LHCN-M2 (cell line): ENCODE measurements around the gene SCN1A. TPM values are rescaled to one million over a fixed set of nuclear protein-coding genes. Genes with fewer than 3 reads are reported as not detected.
A peak's percentile ranks its signal among the peaks of the same experiment; 100 is the strongest.
"Not testable (repeated sequence)": the region's sequence is repeated elsewhere in the genome, so short reads cannot be mapped to it uniquely, and the experiment has no call there.

Experiments
- DNase-seq: peaks from one replicate; pipeline ENCODE4 v3.0.0-alpha.2; 2012; ENCODE audit warnings: low read depth
- polyA plus RNA-seq: library from polyadenylated mRNA; unstranded; fragments of >200 nt; gene quantifications from one replicate; pipeline ENCODE4 v1.2.1, GENCODE V29; 2012; ENCODE audit warnings: missing spikeins
- total RNA-seq: library from RNA; depleted of rRNA; stranded (reverse); fragments of >200 nt; gene quantifications from 2 replicates; pipeline ENCODE4 v1.2.3, GENCODE V29; 2014; rRNA removed

SCN1A gene
- 0.06 and 1.1 TPM in 2 replicates for total RNA-seq
- polyA plus RNA-seq: 0.01 TPM

DNA sequence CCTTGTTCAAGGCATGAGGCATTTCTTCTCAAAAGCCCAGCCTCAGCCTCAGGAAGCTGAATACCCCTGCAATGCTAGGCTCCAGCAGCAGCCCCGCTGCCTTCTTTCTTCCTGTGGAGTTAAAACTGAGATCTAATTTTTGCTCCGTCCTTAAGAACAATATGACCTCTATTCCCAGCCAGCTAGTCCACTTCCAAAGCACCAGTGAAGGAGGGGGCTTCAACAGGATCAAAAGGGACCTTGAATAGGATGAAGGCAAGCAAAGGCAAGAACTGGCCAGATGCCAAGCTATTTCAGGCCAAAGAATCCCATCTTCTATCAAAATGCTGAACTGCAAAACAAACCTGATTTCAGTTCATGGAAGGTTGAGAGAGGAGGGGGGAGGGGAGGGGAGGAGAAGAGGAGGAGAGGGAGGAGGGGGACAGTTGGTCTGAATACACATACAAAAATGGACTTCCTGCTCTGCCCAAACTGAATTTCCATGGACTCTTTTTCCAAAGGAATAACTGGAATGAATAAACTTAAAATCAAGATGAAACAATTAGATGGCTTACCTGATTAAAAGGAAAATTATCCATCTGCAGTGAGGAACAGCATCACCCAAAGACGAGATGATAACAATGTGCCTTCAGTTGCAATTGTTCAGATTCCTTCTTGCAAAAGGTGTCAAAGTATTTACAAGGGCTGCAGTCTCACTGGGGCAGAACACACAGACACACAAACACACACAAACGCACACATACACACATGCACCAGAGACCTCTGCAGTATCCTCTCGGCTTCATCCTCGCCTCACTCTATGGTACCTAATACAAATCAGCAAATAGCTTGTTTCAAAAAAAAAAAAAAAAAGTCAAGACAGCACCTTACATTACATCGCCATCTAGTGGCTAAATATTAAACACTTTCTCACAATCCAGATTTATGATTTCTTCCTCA lies at the start of gene SCN1A:
SCN1A (minus strand) TSS at position 804 of the 939 bp plus-strand sequence. CDS start 54,399 bp downstream, outside the sequence.
- peak; percentile 47 for DNase-seq

DNA sequence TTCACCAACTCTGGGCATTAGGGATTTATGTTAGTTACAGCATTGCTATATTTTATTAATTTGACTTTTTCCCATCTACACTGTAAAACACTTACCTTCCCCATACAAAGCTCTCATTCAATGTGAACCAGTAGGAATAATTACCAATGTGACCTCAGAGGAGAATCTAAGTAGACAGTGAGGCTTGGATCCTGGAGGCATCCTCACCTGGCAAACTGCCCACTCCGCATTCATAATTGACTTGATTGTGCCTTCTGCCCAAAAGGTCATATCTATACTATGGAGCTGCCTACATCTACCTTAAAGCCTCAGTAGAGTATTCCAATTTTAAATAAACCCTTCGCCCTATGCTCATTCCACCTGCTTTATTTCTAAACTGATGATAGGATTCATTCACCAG lies 45.4 kb upstream of the SCN1A start:
- no peak for DNase-seq

DNA sequence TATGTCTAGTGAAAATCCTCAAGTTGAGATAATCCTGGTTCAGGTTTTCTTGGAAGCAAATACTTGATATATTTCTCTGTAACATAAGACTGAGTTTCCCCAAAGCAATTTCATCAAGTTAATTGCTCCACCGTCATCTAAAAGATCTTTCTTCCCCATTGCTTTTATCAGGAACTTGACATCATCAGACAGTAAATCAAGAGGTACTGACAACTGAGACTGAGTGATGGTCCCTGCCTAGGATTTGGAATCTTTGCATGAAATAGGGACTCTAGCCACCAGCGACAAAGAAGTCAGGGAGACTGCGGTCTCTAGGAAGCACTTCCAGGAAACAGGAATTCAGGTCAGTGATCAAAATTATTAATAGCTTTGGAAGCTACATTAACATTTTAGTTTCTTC lies 43.4 kb upstream of the SCN1A start:
- no peak for DNase-seq

DNA sequence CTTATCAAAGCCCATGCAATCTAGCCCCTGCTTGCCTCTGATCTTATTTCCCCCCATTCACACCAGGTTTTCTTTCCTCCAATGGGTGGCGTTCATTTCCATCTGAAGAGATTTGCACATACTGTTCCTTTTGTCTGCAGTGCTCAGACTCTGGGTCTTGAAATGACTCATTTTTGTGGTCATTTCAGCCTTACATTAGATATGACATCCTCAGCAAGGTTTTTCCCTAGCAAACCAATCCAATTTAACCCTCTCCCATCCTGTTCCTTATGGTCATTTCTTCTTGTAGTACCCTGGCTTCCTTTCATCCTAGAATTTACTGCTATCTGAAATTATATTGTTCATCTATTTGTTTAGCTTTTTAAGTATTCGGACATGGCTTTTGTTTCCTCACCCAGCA lies 42.5 kb upstream of the SCN1A start:
- DNase-seq: peak; percentile 61

DNA sequence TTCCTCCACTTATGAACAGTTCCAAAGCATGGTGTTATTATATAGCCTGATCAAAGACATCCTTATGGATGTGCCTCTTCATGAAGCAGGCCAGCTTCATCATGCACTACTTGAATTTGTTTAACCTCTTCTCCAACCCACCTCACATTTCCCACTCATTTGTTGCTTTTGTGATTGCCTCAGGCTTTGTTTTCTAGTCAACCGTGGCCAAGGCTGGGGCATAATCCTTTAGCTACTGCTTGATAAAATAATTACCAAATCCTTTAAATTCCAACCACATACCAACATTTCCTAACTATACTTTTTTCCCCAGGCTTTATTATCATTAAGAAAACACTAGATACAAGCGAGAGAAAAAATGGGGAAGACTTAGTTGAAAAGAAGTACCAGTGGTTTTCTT lies 39.6 kb upstream of the SCN1A start:
- no peak for DNase-seq

DNA sequence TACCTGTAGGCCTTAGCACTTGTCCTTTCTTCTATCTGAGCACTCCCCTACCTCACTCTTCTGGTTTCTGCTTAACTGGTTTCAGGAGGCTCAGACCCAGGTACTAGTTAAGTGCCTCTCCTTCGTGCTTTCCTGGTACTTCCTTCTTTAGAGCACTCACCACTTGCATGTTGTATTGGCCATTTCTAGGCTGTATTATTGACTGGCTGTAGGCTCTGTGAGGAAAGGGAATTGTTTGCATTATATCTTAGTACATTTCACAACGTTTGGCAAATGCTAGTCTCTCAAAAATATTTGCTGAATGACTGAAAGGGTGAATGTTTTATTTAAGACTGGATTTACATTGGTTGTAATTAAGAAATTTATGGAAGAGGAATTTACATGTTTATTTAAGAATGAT lies 36.0 kb upstream of the SCN1A start:
- DNase-seq: no peak

DNA sequence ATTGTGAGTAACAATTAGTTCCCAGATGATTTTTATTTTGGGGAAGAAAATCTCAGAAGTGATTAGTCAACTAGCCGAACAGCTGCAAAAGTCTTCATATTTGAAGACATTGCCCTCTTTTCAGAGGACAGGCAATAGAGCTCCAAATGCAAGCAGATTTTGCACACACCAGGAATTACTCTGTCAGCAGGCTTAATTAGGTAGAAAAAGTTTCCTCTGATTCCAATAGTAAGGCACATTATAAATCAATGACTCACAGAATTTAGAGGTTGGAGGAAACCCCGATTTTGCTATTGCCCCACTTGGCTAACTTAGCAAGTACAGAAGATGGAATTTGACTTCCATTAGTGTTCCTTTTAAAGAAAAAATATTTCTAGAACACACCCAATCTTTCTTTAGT lies 30.7 kb upstream of the SCN1A start:
- DNase-seq: peak; percentile 75

DNA sequence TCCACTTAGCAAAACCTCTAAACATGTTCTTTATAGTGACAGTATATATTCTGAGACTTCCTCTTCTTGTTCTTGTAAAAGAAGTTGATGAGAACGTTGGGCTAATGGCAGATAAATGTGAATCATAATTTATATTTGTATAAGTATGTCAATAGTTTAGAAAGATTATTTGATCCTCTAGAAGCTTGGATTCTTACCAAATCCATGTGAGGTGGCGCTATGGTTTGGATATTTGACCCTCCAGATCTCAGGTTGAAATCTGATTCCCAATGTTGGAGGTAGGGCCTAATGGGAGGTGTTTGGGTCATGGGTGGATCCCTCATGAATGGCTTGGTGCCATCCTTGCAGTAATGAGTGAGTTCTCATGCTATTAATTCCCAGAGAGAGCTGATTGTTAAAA lies 29.8 kb upstream of the SCN1A start:
- no peak for DNase-seq

DNA sequence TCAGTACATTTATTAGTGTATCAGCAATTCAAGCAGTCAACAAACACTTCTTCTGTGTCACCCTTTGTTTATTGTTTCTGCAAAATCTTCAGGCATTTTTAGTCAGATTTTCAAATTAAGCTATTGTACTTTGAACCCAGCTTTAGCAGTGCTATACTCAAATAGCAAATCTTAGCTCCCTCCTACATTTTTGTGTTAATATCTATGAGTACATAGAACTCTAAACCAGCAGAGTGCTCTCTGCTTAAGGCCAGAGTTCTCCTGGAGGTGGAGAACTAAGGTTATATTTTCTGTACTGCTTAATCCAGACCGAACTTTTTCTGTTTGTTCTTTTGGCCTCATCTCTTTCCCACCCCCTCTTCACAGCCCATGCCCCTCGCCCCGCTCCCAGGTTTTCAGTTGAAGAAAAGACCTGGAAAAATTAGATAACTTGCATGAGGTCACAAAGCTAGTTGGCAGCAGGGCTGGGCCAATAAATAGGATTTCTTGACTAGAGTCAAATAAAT lies 29.2 kb upstream of the SCN1A start:
- no peak for DNase-seq

DNA sequence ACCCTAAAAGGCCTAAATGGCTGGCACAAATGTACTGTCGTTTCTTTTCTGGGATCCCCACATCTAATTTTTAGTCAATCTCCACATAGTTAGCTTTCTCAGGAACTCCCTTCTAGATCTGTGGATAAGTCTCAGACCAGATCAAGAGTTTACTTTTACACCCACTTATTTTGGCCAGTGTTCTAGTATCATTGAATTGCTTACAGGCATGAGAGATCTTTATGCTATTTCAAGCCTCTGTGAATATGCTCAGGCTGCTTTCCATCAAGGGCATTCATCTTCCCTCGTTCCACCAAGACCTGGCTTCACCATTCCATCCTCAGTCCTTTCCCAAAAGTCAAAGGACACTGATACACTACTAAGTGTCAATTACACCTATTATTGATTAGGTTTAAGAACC lies 27.8 kb upstream of the SCN1A start:
- no peak for DNase-seq

DNA sequence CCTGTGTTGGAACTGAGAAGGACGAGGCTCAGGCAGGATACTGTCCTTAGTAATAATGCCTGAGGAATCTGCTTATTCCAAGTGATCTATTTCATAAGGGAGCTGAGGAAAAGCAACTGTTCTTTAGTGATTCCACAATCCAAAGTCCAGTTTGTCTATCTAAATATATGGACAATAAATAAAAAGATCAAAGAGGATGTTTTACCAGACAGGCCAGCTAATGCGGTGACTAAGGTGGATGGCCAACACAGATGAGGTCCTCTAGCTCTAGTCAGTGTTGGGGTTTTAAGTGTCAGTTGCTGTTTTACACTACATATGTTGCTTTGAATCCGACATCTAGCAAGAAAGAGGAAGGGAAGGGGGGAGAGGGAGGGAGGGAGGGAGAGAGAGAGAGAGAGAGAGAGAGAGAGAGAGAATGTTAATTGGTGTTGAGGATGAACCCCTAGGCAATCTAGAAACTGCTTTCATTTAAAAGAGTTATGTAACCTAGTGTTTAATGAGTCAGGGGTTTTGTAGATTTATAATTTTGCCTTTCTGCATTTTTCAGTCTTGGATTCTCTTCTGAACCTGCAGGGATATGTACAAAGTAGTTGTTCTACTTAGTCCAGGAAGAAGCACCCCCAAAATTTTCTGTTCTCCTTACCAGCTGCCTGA lies 27.0 kb upstream of the SCN1A start:
- DNase-seq: no peak

DNA sequence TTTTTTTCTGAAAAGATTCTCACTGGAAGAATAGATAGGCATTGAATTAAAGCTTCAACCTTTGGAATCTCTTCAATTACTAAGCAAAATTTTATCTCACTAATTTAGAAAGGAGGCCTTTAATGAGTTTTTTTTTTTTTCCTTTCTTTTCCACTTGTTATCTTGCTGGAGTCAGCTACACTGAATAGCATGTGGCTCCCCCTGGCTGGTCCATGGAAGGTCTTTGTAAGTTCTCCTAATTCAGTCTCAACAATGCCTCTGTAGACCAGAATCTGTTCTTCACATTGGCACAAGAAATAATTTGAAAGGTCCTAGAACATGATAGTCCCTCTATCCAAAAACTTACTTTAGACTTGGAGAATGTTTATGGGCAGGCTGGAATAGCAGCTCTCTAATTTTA lies 24.2 kb upstream of the SCN1A start:
- DNase-seq: no peak

DNA sequence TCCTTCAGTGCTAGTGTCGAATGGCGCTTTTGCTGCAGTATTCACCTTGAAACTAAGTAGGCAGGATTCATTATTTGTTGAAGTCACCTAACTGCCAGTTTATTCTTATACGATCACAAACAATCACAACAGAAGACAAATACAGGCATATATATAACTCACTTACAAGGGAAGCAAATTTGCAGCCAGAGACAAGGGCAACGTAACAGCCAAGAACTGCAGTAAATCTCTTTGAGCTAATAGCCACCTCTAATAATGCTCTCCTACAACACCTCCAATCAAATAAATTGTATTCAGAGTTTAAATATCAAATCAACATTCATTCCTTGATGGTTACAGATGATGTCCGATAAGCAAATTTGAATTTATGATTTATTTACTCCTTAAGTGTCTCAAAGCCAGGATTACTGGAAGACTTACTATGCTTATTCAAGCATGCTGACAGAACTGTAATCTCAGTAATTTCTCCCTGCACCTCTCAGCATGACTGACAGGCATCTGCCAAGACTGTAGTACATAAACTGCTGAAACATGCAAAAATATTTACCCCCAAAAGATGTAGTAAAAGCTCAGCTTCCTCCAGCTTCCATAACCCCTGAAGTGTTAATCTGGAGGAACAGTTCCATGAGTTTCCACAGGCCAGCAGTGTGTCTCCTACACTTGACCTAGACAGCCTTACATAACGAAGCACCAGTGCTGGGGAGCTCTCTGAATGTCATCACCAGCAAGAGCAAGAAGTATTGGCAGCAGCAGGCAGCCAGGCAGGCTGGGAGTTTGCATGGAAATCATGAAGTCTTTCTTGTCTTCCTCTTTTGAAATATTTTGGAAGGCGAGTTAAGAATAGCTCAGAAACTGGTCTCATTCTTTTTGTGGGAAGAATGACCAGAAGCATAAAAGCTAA lies 20.9 kb upstream of the SCN1A start:
- DNase-seq: no peak

DNA sequence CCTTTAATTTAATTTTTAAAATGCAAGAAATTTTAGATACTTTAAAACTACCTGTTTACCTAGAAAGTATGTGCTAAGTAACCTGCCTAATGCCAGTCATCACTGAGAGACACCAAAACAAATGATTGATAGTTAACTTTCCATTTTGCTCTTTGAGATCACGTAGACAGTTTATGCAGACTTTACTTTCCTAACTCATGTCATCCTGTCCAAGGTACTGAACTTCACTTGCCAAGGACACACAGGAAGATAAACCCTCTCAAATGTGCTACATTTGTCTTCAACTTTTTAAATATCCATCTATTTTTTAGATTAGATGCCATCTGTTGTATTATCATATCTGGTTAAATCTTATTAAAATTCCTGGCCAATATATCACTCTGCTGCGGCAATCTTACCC lies 20.1 kb upstream of the SCN1A start:
- no peak for DNase-seq

DNA sequence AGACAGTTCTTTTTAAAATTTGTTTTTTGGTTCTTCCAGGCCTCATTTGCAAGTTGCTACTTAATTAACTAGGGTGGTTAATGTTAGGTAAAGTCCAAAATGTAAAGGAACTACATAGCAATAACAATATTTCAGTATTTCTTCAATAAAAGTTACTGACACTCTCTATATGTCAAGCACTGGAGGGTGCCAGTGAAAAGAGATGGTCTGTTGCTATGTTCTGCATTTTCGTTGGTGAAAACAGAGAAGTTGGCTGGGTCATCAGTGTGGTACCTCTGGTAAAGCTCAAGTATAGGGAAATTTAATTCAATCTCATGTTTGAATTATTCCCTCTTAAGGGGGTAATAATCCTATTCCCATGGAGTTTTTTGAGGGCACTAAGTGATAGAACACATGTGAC lies 16.3 kb upstream of the SCN1A start:
- no peak for DNase-seq

DNA sequence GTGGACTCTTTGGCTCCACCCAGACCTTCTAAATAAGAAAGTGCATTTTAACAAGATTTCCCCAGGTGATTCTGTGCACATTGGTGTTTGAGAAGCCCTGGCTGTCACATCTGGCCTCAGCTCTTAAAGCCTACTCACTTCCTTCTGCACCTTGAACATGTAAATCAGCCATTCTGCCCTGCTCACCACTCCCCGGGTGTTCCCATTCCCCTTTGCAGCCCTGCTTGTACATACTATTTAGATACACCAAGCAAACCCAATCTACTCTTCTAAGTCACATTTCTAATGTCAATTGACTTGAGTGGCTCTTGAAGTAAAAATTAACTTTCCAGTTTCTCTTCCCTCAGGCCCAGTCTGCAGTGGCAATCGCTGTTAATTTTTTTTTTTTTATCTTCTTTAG lies 13.1 kb upstream of the SCN1A start:
- DNase-seq: no peak

DNA sequence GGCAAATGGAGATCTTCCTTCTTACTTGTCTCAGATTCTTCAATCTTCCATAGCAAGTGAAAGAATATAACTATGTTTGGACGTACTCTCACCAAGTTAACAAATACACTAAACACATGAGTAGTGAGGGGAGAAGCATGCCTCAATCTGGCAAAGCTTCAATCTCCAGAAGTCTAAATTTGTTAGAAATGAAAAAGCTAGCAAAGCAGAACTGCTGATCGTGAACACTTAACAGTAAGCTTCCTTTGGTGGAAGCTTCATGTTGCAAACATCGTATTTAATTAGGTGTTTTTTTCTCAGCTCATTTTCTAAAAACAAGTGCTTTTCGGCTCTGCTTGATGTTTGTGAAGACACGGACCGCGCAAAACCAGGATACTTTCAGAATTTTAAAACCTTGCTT lies 12.7 kb upstream of the SCN1A start:
- DNase-seq: no peak

DNA sequence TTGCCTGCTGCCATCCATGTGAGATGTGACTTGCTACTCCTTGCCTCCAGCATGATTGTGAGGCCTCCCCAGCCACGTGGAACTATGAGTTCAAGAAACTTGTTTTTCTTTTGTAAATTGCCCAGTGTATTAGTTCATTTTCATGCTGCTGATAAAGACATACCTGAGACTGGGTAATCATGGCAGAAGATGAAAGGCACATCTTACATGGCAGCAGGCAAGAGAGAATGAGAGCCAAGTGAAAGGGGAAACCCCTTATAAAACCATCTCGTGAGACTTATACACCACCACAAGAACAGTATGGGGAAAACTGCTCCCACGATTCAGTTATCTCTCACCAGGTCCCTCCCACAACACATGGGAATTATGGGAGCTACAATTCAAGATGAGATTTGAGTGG lies 11.7 kb upstream of the SCN1A start:
- not testable (repeated sequence) for DNase-seq

DNA sequence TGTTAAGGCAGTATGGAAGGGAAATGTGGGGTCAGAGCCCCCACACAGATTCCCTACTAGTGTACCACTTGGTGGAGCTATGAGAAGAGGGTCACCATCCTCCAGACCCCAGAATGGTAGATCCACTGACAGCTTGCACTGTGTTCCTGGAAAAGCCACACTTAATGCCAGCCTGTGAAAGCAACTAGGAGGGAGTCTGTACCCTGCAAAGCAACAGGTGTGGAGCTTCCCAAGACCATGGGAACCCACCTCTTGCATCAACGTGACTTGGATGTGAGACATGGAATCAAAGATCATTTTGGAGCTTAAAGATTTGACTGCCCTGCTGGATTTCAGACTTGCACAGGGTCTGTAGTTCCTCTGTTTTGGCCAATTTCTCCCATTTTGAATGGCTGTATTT lies 10.8 kb upstream of the SCN1A start:
- DNase-seq: no peak

DNA sequence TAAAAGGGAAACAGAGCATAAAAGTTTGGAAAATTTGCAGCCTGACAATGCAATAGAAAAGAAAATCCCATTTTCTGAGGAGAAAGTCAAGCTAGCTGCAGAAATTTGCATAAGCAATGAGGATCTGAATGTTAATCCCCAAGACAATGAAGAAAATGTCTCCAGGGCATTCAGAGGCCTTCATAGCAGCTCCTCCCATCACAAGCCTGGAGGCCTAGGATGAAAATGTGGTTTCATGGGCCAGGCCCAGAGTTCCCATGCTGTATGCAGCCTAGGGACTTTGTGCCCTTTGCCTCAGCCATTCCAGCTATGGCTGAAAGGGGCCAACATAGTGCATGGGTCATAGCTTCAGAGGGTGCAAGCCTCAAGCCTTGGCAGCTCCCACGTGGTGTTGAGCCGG lies 10.3 kb upstream of the SCN1A start:
- DNase-seq: no peak

DNA sequence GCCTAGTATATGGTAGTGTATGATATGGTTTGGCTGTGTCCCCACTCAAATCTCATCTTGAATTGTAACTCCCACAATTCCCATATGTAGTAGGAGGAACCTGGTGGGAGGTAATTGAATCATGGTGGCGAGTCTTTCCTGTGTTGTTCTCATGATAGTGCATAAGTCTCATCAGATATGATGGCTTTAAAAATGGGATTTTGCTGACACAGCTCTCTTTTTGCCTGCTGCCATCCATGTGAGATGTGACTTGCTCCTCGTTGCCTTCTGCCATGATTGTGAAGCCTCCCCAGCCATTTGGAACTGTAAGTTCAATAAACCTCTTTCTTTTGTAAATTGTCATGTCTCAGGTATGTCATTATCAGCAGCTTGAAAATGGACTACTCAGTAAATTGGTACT lies 9.5 kb upstream of the SCN1A start:
- DNase-seq: no peak

DNA sequence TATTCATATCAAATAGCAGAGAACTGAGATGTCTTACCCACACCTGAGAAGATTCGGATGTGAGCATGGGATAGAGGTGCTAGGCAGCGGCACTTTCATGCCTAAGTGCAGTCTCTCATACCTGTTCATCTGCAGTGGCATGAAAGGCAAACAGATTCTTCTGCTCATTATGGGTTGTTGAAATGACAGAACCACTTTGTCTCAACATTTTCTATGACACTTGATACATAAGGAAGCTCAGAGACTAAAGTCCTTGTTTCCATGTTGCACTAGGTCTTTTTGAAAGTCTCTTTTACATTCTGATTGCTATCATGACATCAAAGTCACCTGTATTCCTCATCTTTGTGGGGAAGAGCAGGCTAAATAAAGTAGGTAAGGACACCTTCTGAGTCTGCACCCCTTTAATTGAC lies 8.0 kb upstream of the SCN1A start:
- DNase-seq: no peak
